CD4-positive, alpha-beta T cell treated with Interferon gamma for 1 hour (primary cell): Measurements from ENCODE around the gene FAM3B.

Experiments used
- DNase-seq: peaks from one replicate; pipeline ENCODE4 v3.0.0-alpha.2; 2020

Gene FAM3B

DNA sequence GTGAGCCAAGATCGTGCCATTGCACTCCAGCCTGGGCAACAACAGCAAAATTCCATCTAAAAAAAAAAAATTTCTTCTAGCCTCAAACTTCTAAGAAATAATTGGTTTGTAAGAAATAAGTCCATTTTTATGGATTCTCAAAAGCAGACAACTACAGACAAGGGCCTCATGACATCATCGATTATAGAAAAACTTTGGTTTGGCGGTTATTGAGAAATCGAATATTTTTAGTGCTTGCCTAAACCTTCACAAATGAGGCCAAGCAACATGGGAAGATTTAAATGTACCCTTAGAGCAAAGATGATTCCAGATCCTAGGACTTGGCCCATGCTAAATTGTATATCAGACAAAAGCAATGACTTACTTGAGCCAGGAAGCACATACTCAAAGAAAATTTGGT lies 81.7 kb downstream of the FAM3B start:
- no peak for DNase-seq

GRCh38 chr21:41398831-41399230 lies 82.2 kb downstream of the FAM3B start:
- no peak for DNase-seq

- DNase-seq, result no peak
Observed at GRCh38 chr21:41399246-41399800, 82.7 kb downstream of the FAM3B start.

DNA sequence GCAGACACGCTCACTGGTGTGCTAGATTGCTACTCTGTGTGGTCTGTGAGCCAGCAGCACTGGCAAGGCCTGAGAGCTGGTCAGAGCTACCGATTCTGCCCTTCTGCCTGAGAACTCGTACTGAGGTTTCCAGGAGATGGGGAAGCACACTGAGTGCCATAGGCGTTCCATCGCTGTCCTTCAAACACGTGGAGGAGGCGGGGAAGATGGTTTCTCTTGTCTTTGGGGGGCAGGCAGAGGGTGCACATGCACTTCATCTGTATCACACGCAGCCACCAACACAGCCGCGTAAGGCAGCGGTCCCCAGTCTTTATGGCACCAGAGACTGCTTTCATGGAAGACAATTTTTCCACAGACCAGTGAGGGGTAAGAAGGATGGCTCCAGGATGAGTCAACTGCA lies 85.6 kb downstream of the FAM3B start:
- DNase-seq, result no peak

DNA sequence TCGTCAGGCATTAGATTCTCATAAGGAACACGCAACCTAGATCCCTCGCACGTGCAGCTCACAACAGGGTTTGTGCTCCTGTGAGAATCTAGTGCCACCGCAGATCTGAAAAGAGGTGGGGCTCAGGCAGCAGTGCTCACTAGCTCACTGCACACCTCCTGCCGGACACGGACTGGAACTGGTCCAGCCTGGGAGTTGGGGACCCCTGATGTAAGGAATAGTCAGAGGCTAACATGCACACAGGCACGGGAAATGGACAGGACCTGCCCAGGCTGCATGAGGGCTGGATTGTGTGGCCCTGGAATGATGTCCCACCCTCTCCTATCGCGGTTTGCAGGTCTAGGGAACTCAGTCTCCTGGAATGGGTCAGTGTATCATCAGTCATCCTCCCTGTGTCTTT lies 86.2 kb downstream of the FAM3B start:
- no peak for DNase-seq

DNA sequence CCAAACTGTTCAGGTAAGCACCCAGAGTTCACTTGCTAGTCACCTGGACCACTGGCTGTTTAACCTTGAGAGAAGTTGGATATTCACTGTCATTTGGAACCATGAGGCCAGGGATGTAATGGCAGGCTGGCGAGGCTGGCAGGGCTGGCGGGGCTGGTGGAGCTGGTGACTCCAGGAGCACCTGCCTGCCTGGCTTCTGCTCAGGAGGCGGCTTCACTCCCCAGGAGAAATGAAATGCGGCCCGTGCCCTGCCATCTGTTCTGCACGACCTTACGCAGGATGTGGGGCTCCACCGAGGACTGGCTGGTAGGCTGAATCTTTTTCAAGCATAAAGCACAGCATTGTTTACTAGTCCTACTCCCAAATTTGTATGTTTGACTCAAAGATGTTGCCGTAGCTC lies 86.7 kb downstream of the FAM3B start:
- no peak for DNase-seq

DNA sequence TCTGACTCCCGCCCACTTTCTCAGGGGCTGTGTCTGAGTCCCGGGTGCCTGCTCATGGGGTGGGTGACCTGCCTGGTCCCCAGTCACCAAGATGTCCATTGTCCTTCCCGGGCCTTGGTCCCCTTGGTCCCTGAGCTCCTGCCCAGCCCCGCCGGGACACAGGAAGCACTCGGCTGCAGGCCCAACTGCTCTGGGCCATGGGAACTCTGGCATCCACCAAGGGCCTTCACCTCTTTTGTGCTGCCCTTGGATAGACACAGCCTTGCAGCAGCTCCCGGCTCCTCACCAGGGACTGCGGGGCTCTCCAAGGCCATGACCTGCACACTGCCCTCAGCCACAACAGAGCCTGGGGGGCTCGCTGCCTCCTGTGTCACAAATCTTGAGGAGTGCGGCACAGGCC lies 87.4 kb downstream of the FAM3B start:
- no peak for DNase-seq

DNA sequence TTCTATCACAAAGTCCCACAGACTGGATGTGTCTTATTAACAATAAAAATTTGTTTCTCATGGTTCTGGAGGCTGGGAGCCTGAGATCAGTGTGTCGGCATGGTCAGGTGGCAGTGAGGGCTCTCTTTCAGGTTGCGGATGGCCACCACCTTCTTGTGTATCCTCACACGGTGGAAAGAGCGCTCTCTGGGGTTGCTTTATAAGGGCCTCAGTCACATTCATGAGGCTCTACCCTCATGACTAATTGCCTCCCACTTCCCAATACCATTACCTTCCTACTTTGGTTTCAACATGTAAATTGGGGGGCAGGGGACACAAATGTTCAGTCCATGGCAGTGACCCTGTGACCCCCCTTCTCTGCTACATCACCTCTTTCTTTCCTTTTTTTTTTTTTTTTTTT lies 88.7 kb downstream of the FAM3B start:
- no peak for DNase-seq

DNA sequence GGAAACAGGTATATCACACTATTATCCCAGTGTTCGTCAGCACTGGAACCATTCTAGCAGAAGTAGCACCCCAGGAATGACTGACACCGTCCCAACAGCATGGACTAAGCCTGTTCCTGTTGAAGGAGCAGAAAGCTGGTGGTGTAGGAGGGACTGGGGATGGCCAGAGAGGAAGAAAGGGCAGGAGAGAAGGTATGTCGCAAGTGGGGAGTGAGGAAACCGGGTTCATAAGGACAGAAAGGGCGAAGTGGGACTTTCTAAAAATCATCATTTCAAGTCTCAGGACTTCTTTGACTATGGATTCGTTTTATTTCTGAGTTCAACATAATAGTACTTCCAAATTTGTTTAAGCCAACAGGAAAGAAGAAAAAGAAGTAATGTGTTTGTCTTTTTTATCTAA lies 89.7 kb downstream of the FAM3B start:
- no peak for DNase-seq
